NCI-H446 (cell line): ENCODE results near the gene ELANE.
"Not testable (repeated sequence)": the region's sequence is repeated elsewhere in the genome, so short reads cannot be mapped to it uniquely, and the experiment has no call there.

Source experiments
- DNase-seq, 2 experiments: peaks; one replicate each; lab custom pipeline; 2025; lab: John Stamatoyannopoulos, UW

The ELANE gene

DNA sequence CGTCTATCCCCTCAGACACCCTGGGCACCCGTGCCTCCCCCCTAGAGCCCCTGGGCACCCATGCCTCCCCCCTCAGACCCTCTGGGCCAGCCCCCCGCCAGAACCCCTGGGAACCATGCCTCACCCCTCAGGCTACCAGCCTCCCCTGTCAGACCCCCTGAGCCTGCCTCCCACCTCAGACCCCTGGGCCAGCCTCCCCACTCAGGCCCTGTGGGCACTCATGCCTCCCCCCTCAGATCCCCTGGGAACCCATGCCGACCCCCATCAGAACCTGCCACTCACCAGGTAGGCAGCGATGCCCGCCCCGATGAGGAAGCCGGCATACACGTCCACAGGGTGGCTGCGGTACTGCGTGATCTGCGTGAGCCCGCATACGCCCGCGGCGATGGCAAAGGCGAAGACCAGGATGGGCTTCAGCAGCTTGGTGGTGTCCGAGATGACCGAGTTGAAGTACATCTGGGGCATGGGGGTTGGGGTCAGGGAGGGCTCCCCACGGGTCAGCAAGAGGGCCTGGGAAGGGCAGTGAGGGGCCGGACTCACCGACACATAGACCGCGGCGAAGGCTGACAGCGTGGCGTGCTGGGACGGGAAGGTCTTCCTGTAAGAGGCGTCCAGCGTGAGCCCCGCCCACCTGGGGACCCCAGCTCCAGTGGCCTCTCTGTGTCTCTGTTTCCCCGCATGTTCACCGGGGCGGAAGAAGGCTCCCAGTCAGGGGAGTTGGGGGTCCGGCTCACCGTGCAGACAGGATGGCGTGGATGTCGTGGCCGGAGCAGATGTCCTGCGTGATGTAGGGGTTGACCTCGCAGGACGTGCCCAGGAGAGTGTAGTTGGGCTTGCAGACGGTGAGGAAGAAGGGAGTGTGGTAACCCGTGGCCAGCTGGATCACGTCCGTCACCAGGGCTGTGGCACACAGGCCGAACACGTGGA lies 37.7 kb upstream of the ELANE start:
- DNase-seq: no peak

GRCh38 chr19:815079-815774 lies 36.9 kb upstream of the ELANE start:
- no peak for DNase-seq

- no peak for DNase-seq
These were observed 36.2 kb upstream of the ELANE start for GRCh38 chr19:815775-816499.

DNA sequence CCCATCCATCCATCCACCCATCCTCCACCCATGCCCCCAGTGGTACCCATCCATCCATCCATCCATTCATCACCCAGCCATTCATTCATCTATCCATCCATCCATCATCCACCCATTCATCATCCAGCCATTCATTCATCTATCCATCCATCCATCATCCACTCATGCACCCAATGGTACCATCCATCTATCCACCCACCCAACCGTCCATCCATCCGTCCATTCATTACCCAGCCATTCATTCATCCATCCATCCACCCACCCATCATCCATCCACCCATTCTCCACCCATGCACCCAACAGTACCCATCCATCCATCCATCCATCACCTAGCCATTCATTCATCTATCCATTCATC lies 35.6 kb upstream of the ELANE start:
- DNase-seq: no peak

GRCh38 chr19:820212-820611 lies 31.9 kb upstream of the ELANE start:
- DNase-seq: not testable (repeated sequence)

DNA sequence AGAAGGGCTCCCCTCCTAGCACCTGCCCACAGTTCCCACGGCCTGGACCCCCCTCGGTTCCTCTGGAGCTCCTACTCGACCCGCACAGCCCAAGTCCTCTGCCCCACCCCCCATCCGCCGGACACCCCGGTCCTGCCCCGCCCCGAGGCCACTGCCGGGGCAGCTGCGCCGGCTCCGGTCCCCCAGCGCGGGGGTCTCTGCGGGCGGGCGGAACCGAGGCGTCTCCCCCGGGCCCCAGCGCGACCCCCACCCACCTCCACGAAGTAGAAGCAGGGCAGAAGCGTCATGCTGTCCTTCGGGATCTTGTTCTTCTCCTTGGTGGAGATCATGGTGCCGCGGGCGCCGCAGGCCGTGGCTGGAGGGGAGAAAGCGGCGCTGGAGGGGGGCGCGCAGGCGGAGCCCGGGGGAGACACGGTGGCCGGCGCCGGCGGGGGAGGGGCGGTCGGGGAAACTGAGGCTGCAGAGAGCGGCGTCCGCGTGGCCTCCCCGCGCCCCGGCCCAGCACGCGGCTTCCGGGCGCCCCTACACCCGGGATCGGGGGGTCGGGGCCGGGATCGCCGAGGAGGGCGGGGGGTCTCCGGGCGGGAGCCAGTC lies 30.8 kb upstream of the ELANE start:
- DNase-seq: no peak

GRCh38 chr19:821825-822503 lies 30.1 kb upstream of the ELANE start, which contains the start of gene PLPPR3:
Gene PLPPR3, minus strand, starts transcription at chr19:821955. Its CDS starts 396 bp downstream, at chr19:821559.
- DNase-seq: no peak

DNA sequence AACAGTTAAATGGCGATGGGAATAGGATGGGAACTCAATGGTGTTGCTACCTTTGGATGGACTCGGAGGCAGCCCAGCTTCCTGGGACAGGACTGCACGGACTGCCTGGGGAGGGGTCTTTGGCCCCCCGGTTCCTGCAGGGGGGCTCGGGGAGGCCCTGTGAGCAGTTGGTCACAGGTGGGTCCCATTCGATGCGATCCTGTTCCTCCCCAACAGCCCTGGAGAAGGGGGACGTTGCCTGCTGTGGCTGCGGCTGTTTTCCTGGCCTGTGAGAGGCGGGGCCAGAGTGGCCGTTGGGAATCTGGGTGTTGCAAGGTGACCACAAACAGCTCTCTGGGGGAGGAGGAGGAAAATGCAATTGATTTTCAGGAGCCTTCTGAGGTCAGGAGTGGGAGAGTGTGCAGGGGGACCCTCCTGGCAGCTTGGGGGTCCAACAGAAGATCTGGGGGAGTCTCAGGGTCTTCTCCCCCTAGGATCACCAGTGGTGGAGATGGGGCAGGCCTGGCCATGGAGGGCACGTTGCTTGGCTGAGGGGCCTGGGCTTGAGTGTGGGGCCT lies 28.5 kb upstream of the ELANE start:
- DNase-seq: no peak

DNA sequence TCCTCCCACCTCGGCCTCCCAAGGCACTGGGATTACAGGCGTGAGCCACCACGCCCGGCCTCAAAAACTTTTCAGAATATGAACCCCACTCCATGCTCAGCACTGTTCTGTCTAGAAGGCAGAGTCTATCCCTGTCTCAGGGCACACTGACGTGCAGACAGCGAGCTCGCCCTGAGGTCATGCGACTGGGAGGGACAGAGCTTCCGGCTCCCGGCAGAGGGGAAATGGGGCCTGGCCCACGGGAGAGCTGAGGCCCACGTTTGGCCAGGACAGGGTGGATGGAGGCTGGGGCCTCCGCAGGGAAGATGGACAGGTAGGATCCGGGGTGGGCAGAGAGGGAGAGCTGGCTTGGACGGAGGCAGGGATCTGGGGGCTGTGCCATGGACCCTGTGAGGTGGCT lies 27.2 kb upstream of the ELANE start:
- no peak for DNase-seq

DNA sequence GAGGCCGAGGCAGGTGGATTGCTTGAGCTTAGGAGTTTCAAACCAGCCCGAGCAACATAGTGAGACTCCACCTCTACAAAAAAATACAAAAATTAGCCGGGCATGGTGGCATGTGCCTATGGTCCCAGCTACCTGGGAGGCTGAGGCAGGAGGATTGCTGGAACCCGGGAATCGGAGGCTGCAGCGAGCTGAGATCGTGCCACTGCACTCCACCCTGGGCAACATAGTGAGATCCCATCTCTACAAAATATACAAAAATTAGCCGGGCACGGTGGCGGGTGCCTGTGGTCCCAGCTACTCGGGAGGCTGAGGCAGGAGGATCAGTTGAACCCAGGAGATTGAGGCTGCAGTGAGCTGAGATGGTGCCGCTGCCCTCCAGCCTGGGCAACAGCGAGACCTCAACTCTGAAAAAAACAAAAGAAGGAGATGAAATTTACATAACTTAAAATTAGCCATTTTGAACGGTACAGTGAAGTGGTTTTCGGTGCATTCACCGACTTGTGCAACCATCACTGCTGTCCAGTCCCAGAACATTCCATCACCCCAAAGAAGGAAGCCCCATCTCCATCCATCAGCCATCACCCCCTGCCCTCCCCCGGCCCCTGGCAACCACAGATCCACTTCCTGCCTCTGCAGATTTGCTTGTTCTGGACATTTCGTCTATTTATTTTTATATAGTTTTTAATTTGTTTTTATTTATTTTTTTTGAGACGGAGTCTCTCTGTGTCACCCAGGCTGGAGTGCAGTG lies 26.0 kb upstream of the ELANE start:
- no peak for DNase-seq

DNA sequence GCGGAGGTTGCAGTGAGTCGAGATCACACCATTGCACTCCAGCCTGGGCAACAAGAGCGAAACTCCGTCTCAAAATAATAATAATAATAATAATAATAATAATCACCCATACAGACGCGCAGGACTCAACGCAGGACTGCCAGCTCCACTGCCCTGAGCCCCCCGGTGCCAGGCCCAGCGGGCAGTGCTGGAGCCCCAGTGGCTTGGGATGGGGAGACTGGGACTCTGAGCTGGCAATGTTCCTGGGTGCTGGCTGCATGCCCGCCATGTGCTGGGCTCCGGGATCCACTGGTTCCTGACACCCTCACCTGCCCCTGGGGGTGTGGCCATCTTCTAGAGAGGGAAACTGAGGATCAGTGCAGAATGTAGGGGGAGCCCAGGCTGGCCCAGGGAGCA lies 24.8 kb upstream of the ELANE start:
- DNase-seq: no peak

GRCh38 chr19:827710-828321 lies 24.3 kb upstream of the ELANE start, which contains the start of gene AZU1:
Gene AZU1, plus strand, starts transcription at chr19:827837. Its CDS starts 10 bp downstream, at chr19:827847.
- DNase-seq: no peak

- no peak for DNase-seq
These were observed 22.9 kb upstream of the ELANE start for GRCh38 chr19:829129-829758.

- no peak for DNase-seq
These were observed 20.4 kb upstream of the ELANE start for GRCh38 chr19:831407-832369.

GRCh38 chr19:834216-834615 lies 17.9 kb upstream of the ELANE start:
- DNase-seq: no peak

DNA sequence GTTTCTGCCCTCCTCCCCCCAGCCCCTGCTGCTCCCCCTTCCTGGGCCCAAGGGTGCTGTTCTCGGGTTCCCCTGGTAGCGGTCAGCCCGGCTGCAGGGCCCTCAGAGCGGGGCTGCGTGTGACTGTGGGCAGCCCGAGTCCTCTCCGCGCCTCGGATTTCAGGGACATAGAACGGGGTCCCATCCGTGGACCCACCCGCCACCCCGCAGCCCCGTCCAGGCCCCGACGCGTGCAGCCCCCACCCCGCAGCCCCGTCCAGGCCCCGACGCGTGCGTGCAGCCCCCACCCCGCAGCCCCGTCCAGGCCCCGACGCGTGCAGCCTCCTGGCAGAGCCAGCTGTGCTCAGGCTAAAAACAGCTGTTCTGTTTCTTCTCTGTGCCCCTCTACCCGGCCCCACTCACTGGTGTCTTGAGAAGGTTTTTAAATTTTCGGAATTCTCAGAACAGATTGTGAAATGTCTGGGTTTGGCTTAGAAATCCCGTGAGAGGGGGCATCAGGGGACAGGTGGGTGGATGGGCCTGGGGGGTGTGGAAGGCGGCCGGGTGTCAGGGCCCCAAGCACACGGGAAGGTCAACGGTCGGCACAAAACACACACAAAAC lies 16.8 kb upstream of the ELANE start:
- DNase-seq: no peak

GRCh38 chr19:840519-841206 lies 11.4 kb upstream of the ELANE start, which contains the start of gene PRTN3:
Gene PRTN3, plus strand, starts transcription at chr19:840999. Its CDS starts 10 bp downstream, at chr19:841009.
- DNase-seq: no peak
